GM12878 (cell line): ENCODE measurements around the gene MYB. TPM values are rescaled to one million over a fixed set of nuclear protein-coding genes. Genes with fewer than 3 reads are reported as not detected.
A peak's percentile ranks its signal among the peaks of the same experiment; 100 is the strongest.

Experiments used
- BMI1 ChIP-seq: fragments of 450-650 bp; IDR thresholded peaks from 2 replicates; pipeline ENCODE4 v1.6.1; 2016; ENCODE audit warnings: mild to moderate bottlenecking, moderate library complexity, borderline replicate concordance
- DPF2 ChIP-seq: fragments of 450-650 bp; IDR thresholded peaks from 2 replicates; pipeline ENCODE4 v1.6.1; 2017; ENCODE audit warnings: mild to moderate bottlenecking
- EZH2 ChIP-seq: IDR thresholded peaks from 2 replicates; pipeline ENCODE4 v1.6.1; 2012; ENCODE audit warnings: low read depth, mild to moderate bottlenecking, control low read depth, inconsistent platforms, low read length, borderline replicate concordance; ENCODE audit not compliant: control insufficient read depth
- FOXK2 ChIP-seq: fragments of 450-650 bp; IDR thresholded peaks from 2 replicates; pipeline ENCODE4 v1.6.1; 2017; ENCODE audit warnings: mild to moderate bottlenecking, moderate library complexity
- HDAC6 ChIP-seq: fragments of 200-600 bp; sonication (generic); IDR thresholded peaks from one replicate; pipeline ENCODE4 v1.8.0; 2017; ENCODE audit warnings: antibody characterized with exemption; ENCODE audit not compliant: unreplicated experiment
- IKZF1 ChIP-seq: fragments of 450-650 bp; conservative IDR thresholded peaks from 2 replicates; pipeline ENCODE4 v1.6.1; 2017; ENCODE audit warnings: antibody characterized with exemption, mild to moderate bottlenecking
- IRF3 ChIP-seq: fragments of 450-650 bp; IDR thresholded peaks from 2 replicates; pipeline ENCODE4 v1.6.1; 2014; ENCODE audit warnings: mild to moderate bottlenecking
- KDM1A ChIP-seq: fragments of 200-600 bp; sonication (generic); IDR thresholded peaks from 2 replicates; pipeline ENCODE4 v1.6.1; 2016; ENCODE audit warnings: borderline replicate concordance
- MEF2B ChIP-seq: fragments of 450-650 bp; IDR thresholded peaks from 2 replicates; pipeline ENCODE4 v1.6.1; 2018; ENCODE audit warnings: mild to moderate bottlenecking, moderate library complexity; ENCODE audit not compliant: partially characterized antibody, poor library complexity, severe bottlenecking
- MXI1 ChIP-seq: fragments of 150-350 bp; IDR thresholded peaks from 2 replicates; pipeline ENCODE4 v1.6.1; 2011; ENCODE audit warnings: low read depth, mild to moderate bottlenecking, inconsistent platforms, low read length, improper control_type of control experiment
- NFIC ChIP-seq: IDR thresholded peaks from 2 replicates; pipeline ENCODE4 v1.6.1; 2012; ENCODE audit warnings: low read depth, mild to moderate bottlenecking, inconsistent platforms, low read length, moderate library complexity
- NFYA ChIP-seq: IDR thresholded peaks from 2 replicates; pipeline ENCODE4 v1.6.1; 2011; ENCODE audit warnings: low read depth, mild to moderate bottlenecking, low read length, improper control_type of control experiment, borderline replicate concordance
- NR2C1 ChIP-seq: fragments of 450-650 bp; IDR thresholded peaks from 2 replicates; pipeline ENCODE4 v1.6.1; 2017; ENCODE audit warnings: antibody characterized with exemption, mild to moderate bottlenecking, moderate library complexity
- PBX3 ChIP-seq: IDR thresholded peaks from 2 replicates; pipeline ENCODE4 v1.6.1; 2011; ENCODE audit warnings: mild to moderate bottlenecking, low read depth, low read length, moderate library complexity; ENCODE audit not compliant: insufficient replicate concordance
- RAD21 ChIP-seq: IDR thresholded peaks from 2 replicates; pipeline ENCODE4 v1.6.1; 2011; ENCODE audit warnings: mild to moderate bottlenecking, low read depth, low read length, moderate library complexity; ENCODE audit not compliant: insufficient read depth
- SIN3A ChIP-seq: IDR thresholded peaks from 2 replicates; pipeline ENCODE4 v1.6.1; 2012; ENCODE audit warnings: low read depth, low read length, improper control_type of control experiment
- SMAD1 ChIP-seq: fragments of 450-650 bp; IDR thresholded peaks from 2 replicates; pipeline ENCODE4 v1.6.1; 2018; ENCODE audit warnings: mild to moderate bottlenecking, low read depth; ENCODE audit not compliant: partially characterized antibody
- USF1 ChIP-seq: IDR thresholded peaks from 2 replicates; pipeline ENCODE4 v1.6.1; 2011; ENCODE audit warnings: borderline replicate concordance, low read depth, mild to moderate bottlenecking, moderate library complexity, mixed read lengths, low read length; ENCODE audit not compliant: insufficient read depth; ENCODE audit errors: extremely low read length
- ZBED1 ChIP-seq: IDR thresholded peaks from 2 replicates; pipeline ENCODE4 v1.6.1; 2016; ENCODE audit warnings: borderline replicate concordance
- ZNF274 ChIP-seq: IDR thresholded peaks from one replicate; pipeline ENCODE4 v1.8.0; 2011; ENCODE audit not compliant: insufficient read length, insufficient read depth
- ZNF622 ChIP-seq: fragments of 450-650 bp; IDR thresholded peaks from 2 replicates; pipeline ENCODE4 v1.6.1; 2017; ENCODE audit warnings: mild to moderate bottlenecking, inconsistent platforms
- polyA plus RNA-seq, 11 experiments: library from polyadenylated mRNA; depleted of rRNA in 4 of 11; unstranded in 6 of 11; stranded (reverse) in 5 of 11; fragments of >200 nt; fragmentation: Nextera tagmentation in 4 of 11; fragmentation: Illumina TruSeq in 1 of 11; extraction: Ambion mirVana in 4 of 11; extraction: Trizol in 1 of 11; gene quantifications; 1 replicate in 1 of 11; 2 replicates in 10 of 11; pipeline versions ENCODE4 v1.2.1 to v1.2.3, GENCODE V29; 2011 to 2016; ENCODE audit warnings: inconsistent platforms in 2 of 11, missing spikeins in 2 of 11, low read depth in 1 of 11
- total RNA-seq, 4 experiments: library from RNA; depleted of rRNA in 3 of 4; stranded (reverse); fragments of >200 nt in 3 of 4; fragmentation: Illumina TruSeq in 1 of 4; extraction: Trizol in 1 of 4; gene quantifications; 2 replicates each; pipeline versions ENCODE4 v1.2.1 to v1.2.3, GENCODE V29; 2013 to 2021
- TF ChIP-seq, protein P1 (sequence below): IDR thresholded peaks from 2 replicates; pipeline ENCODE4 v1.6.1; 2012; ENCODE audit warnings: low read depth, low read length, improper control_type of control experiment
- TF ChIP-seq, protein P2 (sequence below): IDR thresholded peaks from 2 replicates; pipeline ENCODE4 v1.6.1; 2012; ENCODE audit warnings: low read length, inconsistent platforms

MYB gene
- total and polyA plus RNA-seq, 10 of the 15 experiments (the other 5 are each of a cell fraction or from before 2014, with no cell fraction given), result 7.0 to 29.8 (median 21.5) TPM

DNA sequence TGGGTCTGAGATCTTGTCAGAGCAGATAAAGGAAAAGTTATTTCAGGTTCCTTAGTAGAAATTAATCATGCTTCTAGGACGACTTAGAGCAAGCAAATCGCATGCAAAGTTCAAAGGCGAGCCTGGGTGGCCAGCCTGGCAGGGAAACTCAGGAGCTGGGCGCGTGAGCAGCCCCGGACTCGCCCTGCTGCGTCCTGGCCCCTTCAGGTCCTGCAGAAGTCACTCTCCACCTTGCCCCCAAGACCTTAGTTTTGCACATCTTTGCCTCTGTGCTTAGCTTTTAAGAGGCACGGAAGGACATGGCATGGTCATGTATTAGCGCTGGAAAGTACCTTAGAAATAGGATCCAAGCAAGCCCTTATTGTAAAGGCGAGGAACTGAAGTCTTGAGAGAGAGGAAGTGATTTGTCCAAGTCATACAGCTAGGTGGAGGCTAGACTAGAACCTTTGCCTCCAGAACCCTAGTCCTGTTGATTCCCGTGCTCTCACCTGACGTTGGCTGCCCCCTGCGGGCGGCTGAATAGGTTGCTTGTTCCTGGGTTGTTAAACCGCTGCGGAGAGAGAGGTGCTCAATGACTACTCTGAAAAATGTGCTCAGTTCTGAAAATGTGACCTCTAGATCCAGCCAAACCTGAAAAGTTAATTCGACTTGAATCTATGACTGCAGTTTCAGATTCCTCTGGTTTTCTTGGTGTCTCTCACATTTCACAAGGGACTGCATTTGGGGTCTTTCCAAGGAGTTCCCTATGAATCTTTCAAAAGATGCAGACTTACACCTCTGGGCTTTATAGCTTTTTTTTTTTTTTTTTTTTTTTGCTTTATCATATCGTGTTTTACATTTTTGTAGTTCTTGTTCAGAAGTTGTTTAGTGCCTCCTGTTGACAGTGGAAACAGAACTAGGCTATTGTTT, 2.7 kb downstream of the MYB start (continued):
- TF ChIP-seq BMI1, result no peak
- no peak for TF ChIP-seq HDAC6
- peak; percentile 49; the same call in 1 of the 2 replicates for TF ChIP-seq SIN3A
- peak; percentile 68 for TF ChIP-seq NFIC
- no peak; the same call in 1 of the 2 replicates for TF ChIP-seq MXI1
- no peak; the same call in 1 of the 2 replicates for TF ChIP-seq DPF2
- no peak for TF ChIP-seq NFYA
- TF ChIP-seq IKZF1, result peak; percentile 10
- no peak for TF ChIP-seq FOXK2
- no peak for TF ChIP-seq SMAD1
- TF ChIP-seq NR2C1, result no peak
- no peak for TF ChIP-seq PBX3
- TF ChIP-seq ZNF274, result no peak
- no peak for TF ChIP-seq IRF3
- TF ChIP-seq, protein P1, sequence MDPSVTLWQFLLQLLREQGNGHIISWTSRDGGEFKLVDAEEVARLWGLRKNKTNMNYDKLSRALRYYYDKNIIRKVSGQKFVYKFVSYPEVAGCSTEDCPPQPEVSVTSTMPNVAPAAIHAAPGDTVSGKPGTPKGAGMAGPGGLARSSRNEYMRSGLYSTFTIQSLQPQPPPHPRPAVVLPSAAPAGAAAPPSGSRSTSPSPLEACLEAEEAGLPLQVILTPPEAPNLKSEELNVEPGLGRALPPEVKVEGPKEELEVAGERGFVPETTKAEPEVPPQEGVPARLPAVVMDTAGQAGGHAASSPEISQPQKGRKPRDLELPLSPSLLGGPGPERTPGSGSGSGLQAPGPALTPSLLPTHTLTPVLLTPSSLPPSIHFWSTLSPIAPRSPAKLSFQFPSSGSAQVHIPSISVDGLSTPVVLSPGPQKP, result 0 out of 2 replicates have a peak, but pooled peaks have one; percentile 10
- TF ChIP-seq EZH2, result no peak
- TF ChIP-seq ZBED1, result no peak
- TF ChIP-seq RAD21, result peak; percentile 90
- TF ChIP-seq USF1, result no peak
- TF ChIP-seq ZNF622, result no peak
- no peak for TF ChIP-seq KDM1A
- no peak for TF ChIP-seq MEF2B
- TF ChIP-seq, protein P2, sequence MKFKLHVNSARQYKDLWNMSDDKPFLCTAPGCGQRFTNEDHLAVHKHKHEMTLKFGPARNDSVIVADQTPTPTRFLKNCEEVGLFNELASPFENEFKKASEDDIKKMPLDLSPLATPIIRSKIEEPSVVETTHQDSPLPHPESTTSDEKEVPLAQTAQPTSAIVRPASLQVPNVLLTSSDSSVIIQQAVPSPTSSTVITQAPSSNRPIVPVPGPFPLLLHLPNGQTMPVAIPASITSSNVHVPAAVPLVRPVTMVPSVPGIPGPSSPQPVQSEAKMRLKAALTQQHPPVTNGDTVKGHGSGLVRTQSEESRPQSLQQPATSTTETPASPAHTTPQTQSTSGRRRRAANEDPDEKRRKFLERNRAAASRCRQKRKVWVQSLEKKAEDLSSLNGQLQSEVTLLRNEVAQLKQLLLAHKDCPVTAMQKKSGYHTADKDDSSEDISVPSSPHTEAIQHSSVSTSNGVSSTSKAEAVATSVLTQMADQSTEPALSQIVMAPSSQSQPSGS, result no peak; the same call in 1 of the 2 replicates
